ENCODE measurements around the gene ABHD17C.
"Not testable (repeated sequence)": the region's sequence is repeated elsewhere in the genome, so short reads cannot be mapped to it uniquely, and the experiment has no call there.

ABHD17C gene

DNA sequence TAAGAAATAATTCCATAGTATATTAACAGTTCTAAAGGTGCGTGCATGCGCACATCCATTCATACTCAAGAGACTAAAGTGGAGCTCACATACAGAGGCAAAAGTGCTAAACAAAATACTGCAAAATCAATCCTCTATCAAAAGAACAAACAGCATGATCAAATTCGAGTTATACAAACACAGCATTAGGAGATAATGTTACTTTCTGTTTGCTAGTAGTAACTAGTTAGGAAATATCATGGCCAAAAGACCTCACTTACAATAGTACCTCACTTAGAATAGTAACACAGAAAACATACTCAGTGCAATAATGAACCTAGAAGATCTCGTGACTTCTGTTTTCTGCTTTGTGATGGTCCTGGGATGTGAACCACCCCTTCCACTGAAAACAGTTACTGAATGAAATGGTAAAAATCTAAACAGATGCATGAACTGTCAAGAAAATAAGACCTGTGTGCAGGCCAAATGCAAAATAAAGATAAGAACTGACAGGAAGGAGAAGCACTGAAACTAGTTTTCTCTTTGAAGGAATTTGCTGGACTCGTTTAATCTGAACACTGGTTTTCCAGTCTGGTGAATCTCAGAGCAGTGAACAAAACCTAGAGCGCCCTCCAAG lies 63.1 kb downstream of the ABHD17C start:
- no peak overlapping the region for H2AFZ ChIP-seq (ENCODE audit: low read depth, low read length, severe bottlenecking)
- H3K4me2 ChIP-seq (ENCODE audit: low read depth, low read length, poor library complexity, severe bottlenecking) = no peak overlapping the region
- H4K20me1 ChIP-seq (ENCODE audit: low read depth, low read length) = no peaks in the 10 kb centered on the region
- no peaks in the 10 kb centered on the region for H3K79me2 ChIP-seq (ENCODE audit: insufficient read depth, low read length)
- H3K36me3 ChIP-seq (ENCODE audit: low read length) = no peaks in the 10 kb centered on the region
- H3K27me3 ChIP-seq (ENCODE audit: low read length) = no peaks in the 10 kb centered on the region
- TF ChIP-seq CTCF (IDR thresholded peaks at IDR 0.05; ENCODE audit: insufficient read depth, low read length, poor library complexity, severe bottlenecking) (no peak), EZH2phosphoT487 (conservative IDR thresholded peaks at IDR 0.05; ENCODE audit: low read length) (no peak)
- no peak overlapping the region for H3K27ac ChIP-seq (ENCODE audit: low read depth, low read length)
- H3K4me3 ChIP-seq (ENCODE audit: insufficient read depth, low read length, poor library complexity, severe bottlenecking) = no peak overlapping the region
- H3K9me2 ChIP-seq (replicated peaks; ENCODE audit: insufficient read depth, low read length) = no peaks in the 10 kb centered on the region
- H3K9ac ChIP-seq (ENCODE audit: low read length) = no peak overlapping the region
- no peaks in the 10 kb centered on the region for H3F3A ChIP-seq (ENCODE audit: insufficient read depth)
- no peaks in the 10 kb centered on the region for H3K9me3 ChIP-seq (ENCODE audit: insufficient read depth, low read length)

DNA sequence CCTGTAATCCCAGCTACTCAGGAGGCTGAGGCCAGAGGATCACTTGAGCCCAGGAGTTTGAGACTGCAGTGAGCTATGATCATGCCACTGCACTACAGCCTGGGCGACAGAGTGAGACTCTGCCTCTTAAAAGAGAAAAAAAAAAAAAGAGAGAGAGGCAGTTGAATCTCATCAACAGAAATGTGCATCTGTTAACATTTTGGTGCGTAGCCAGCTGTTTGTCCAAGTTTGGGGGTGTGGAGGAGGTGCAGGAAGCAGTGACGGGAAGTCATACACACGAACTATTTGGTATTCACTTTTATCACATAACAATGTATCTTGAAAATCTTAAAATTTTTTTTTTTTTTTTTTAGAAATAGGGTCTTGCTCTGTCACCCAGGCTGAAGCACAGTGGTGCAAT lies 65.8 kb downstream of the ABHD17C start:
- H2AFZ ChIP-seq (ENCODE audit: low read depth, low read length, severe bottlenecking) = no peak overlapping the region
- H4K20me1 ChIP-seq (ENCODE audit: low read depth, low read length) = no peaks in the 10 kb centered on the region
- no peaks in the 10 kb centered on the region for H3K36me3 ChIP-seq (ENCODE audit: low read length)
- no peaks in the 10 kb centered on the region for H3K27me3 ChIP-seq (ENCODE audit: low read length)
- H3K9me3 ChIP-seq (ENCODE audit: insufficient read depth, low read length) = no peaks in the 10 kb centered on the region
- no peak overlapping the region for H3K4me3 ChIP-seq (ENCODE audit: insufficient read depth, low read length, poor library complexity, severe bottlenecking)
- no peaks in the 10 kb centered on the region for H3K79me2 ChIP-seq (ENCODE audit: insufficient read depth, low read length)
- no peak for TF ChIP-seq CTCF (IDR thresholded peaks at IDR 0.05; ENCODE audit: insufficient read depth, low read length, poor library complexity, severe bottlenecking)
- H3F3A ChIP-seq (ENCODE audit: insufficient read depth) = no peaks in the 10 kb centered on the region
- H3K4me2 ChIP-seq (ENCODE audit: low read depth, low read length, poor library complexity, severe bottlenecking) = no peak overlapping the region
- no peaks in the 10 kb centered on the region for H3K9me2 ChIP-seq (replicated peaks; ENCODE audit: insufficient read depth, low read length)
- H3K27ac ChIP-seq (ENCODE audit: low read depth, low read length) = no peak overlapping the region
- no peak overlapping the region for H3K9ac ChIP-seq (ENCODE audit: low read length)

GRCh38 chr15:80761754-80762153 lies 66.6 kb downstream of the ABHD17C start:
- no peaks in the 10 kb centered on the region for H3K9me3 ChIP-seq (ENCODE audit: insufficient read depth, low read length)
- no peaks in the 10 kb centered on the region for H3K27me3 ChIP-seq (ENCODE audit: low read length)
- no peaks in the 10 kb centered on the region for H3K79me2 ChIP-seq (ENCODE audit: insufficient read depth, low read length)
- H3K9me2 ChIP-seq (replicated peaks; ENCODE audit: insufficient read depth, low read length) = no peaks in the 10 kb centered on the region
- H4K20me1 ChIP-seq (ENCODE audit: low read depth, low read length) = no peaks in the 10 kb centered on the region
- H3K27ac ChIP-seq (ENCODE audit: low read depth, low read length) = no peak overlapping the region
- no peak overlapping the region for H2AFZ ChIP-seq (ENCODE audit: low read depth, low read length, severe bottlenecking)
- no peak overlapping the region for H3K4me2 ChIP-seq (ENCODE audit: low read depth, low read length, poor library complexity, severe bottlenecking)
- H3K9ac ChIP-seq (ENCODE audit: low read length) = no peak overlapping the region
- no peak overlapping the region for H3K4me3 ChIP-seq (ENCODE audit: insufficient read depth, low read length, poor library complexity, severe bottlenecking)
- no peaks in the 10 kb centered on the region for H3K36me3 ChIP-seq (ENCODE audit: low read length)
- TF ChIP-seq EZH2phosphoT487 (conservative IDR thresholded peaks at IDR 0.05; ENCODE audit: low read length) = no peak
- TF ChIP-seq CTCF (IDR thresholded peaks at IDR 0.05; ENCODE audit: insufficient read depth, low read length, poor library complexity, severe bottlenecking) = no peak
- no peaks in the 10 kb centered on the region for H3F3A ChIP-seq (ENCODE audit: insufficient read depth)

GRCh38 chr15:80763235-80763634 lies 68.1 kb downstream of the ABHD17C start:
- not testable (repeated sequence) for H3K9ac ChIP-seq (ENCODE audit: low read length); H3K27ac ChIP-seq (ENCODE audit: low read depth, low read length); H2AFZ ChIP-seq (ENCODE audit: low read depth, low read length, severe bottlenecking); H3K79me2 ChIP-seq (ENCODE audit: insufficient read depth, low read length); H3K9me3 ChIP-seq (ENCODE audit: insufficient read depth, low read length); H3F3A ChIP-seq (ENCODE audit: insufficient read depth); H3K4me2 ChIP-seq (ENCODE audit: low read depth, low read length, poor library complexity, severe bottlenecking); H3K9me2 ChIP-seq (replicated peaks; ENCODE audit: insufficient read depth, low read length); H3K27me3 ChIP-seq (ENCODE audit: low read length); H4K20me1 ChIP-seq (ENCODE audit: low read depth, low read length); H3K36me3 ChIP-seq (ENCODE audit: low read length); H3K4me3 ChIP-seq (ENCODE audit: insufficient read depth, low read length, poor library complexity, severe bottlenecking)

All from SU-DHL-6 (cell line).